Fibroblast of skin of right quadriceps (primary cell): ENCODE measurements around the gene DSCAML1.

Source experiments
- DNase-seq: peaks from one replicate; pipeline ENCODE4 v3.0.0-alpha.2; 2013

DSCAML1 gene

GRCh38 chr11:117600234-117600783 is 196.7 kb downstream of the DSCAML1 start:
- DNase-seq, result no peak

- peak; percentile 33 for DNase-seq
Observed at GRCh38 chr11:117597071-117597470, 199.9 kb downstream of the DSCAML1 start.

DNA sequence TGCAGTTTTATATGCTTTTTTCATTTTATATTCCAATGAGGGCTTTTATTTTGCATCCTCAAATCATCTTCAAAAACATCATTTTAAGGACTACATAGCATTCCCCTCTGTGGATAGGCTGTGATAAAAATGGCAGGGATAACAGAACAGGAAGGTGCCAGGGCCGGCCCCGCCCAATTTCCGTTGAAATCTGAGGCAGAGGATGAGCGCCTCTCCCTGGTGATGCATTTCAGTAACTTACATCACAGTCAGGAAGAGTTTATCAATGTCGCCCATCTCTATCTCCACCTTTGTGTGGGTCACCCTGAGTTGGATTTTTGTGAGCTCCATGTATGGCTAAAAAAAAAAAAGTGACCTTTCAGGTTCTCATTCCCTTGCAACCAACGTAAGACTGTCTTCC is 201.6 kb downstream of the DSCAML1 start:
- DNase-seq, result no peak

DNA sequence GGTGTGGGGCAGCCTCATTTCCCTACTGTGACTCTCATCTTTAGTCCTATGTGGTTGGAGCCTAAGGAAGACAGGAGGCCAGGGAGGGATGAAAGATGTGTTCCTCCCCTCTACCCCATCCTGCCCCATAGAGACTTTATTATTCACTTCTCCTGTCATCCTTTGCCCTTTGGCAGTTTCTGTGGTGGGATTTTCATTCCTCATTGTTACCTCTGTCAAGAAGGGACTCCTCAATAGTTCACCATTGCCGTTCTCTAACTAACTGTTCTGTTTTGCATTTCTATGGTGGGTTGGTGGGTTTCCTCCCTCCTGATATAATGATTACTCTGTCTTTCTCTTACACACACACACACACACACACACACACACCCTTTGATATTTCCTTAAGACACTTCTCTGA is 202.3 kb downstream of the DSCAML1 start:
- DNase-seq, result no peak

- DNase-seq, result no peak
Observed at GRCh38 chr11:117593065-117593464, 204.0 kb downstream of the DSCAML1 start.

GRCh38 chr11:117591316-117592039 is 205.5 kb downstream of the DSCAML1 start:
- no peak for DNase-seq

DNA sequence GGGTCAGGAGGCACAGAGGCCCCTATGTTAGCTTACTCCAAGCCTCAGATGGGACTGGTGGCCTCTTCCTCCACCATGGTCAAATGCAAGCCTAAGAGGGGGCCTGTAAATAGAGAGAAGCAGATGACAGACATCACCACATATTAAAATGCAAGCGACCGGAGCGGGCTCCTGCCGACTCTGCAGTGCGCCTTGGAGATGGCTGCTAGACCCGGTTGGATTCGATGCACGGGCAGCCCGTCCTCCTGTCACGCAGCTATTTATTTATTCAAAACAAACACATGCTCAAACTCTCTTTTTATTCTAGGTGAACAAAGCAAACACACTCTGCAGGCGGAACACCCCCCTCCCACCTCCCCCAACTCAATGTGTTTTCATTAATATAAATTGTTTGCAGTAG is 208.0 kb downstream of the DSCAML1 start:
- no peak for DNase-seq

DNA sequence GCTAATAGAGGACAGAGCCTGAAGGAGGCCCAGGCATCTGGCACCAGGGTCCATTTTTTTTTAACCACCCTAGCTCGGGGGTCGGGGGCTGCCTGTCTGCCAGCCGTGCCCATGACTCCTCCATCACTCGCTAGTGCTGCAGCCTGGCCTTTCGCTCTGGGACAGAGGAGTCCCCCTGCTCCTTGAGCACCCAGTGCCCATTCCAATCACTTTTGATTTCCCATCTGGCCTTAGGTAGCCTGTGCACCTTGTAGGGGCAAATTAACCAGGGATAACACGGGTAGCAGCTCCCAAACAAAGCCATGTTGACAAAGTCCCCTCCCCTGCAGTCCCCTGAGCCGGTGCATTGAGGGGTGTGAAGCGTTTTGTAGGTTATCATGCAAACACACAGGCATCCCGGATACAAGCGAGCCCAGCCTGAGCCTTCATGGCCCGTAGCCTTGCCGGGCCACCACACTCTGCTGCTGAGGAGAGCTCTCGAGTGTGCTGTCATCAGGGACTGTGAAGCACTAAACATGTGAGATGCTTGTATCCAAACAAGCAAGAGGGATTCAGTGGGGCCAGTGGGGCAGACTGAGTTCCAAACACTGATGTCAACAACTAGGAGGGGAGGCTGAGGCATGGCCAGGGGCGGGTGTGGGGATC is 208.7 kb downstream of the DSCAML1 start:
- DNase-seq, result no peak

GRCh38 chr11:117587416-117587815 is 209.6 kb downstream of the DSCAML1 start:
- DNase-seq, result no peak

- DNase-seq, result no peak
Observed at GRCh38 chr11:117586392-117586791, 210.6 kb downstream of the DSCAML1 start.

- no peak for DNase-seq
Observed at GRCh38 chr11:117585631-117586030, 211.4 kb downstream of the DSCAML1 start.

DNA sequence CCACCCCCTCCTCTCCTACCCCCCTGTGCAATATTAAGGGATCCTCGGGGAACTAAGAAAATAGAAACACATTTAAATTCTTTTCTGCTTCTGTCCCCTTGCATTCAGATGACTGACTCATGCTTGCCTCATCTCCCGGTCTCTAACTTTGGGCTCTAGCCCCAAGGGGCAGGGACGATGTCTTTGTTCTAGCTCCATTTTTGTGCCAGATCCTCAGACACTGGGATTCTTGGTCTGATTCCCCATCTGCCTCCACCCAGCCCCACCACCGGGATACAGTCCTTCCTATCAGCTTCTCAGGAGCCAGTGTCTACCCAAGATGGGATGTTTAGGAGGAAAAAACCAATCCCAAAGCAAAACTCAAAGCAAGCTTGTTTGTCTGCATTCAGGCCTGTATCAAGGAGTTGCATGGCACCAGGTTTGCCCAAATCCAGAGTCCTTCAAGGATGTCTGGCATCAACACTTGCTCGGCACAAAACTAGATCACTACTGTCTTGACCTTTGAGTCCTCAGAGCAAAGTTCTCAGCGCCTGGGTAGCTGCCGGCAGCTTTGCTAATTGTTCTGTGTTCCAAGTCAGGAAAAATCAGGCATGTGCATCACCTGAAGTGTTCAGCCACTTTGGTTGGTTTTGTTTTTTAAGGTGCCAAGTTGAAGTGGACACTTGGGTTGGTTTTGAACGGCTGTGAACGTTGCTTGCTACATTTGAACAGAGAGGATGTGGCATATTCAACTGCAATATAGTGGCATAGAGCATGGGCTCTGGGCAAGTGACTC is 212.8 kb downstream of the DSCAML1 start:
- peak; percentile 63 for DNase-seq

DNA sequence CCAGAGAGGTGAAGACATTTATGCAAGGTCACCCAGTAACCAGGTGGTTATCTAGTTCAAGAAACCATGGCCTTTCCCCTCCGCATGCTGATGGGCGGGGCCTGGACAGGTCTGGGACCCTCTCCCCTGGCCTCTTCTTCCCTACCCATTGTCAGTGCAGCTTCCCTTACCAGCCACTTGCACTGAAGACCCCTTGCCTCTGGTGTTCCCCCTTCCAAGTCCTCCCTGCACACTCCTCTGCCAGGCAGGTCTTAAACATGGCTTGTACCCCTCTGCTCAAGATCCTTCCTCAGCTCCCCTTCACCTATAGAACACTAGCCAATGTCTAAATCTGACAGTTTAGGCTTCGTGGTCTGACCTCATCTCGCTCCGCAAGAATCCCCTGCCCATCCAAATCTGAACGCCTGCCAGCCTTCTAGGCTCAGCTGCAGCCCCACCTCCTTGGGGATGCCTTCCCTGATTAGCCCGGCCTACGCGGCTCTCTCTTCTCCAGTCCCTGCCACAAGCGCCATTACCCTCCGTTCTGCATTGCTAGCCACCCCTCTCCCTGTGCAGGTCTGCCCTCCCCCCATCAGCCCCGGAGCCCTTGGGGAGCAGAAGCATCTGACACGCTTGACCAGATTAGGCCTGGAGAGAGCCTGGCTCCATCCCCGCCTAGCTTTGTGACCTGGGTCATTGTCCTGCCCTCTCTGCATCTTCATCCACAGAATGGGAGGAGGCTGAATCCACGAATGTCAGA is 213.8 kb downstream of the DSCAML1 start:
- no peak for DNase-seq

DNA sequence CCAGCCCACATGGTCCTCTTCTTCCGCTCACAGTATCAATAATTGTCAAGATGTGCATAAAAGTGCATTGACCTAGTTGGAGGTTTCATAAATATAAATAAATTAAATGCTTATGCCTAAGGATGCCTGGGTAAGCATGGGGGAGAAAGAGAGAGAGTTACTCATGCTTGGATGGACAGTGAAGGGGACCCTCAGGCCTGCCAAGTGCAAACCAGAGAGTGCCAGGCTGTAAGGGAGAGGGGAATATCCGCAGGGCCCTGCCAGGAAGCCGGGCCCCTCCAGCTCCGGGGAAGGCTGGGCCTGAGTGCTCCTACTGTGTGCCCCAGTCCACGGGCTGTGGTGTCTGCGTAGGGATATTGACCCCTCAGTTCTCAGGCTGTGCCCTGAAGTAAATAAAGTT is 214.6 kb downstream of the DSCAML1 start:
- DNase-seq, result no peak

DNA sequence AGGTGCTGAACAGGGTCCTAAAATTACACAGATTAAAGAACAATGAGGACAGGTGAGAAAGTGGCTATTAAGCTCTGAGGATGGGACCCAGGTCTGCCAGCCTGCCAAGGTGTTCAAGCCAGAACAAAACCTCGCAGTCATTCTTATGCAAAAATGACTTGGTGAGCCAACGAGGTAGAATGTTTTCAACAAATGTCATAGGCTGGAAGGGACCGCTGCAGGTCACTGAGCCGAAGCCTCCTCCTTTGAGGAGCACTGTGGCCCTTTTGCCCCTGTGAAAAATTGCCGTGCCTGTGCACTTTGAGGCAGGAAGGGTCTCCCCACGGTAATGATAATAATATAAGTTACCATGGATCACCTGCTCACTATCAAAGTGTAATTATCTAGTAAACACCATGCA is 216.2 kb downstream of the DSCAML1 start:
- DNase-seq, result no peak

DNA sequence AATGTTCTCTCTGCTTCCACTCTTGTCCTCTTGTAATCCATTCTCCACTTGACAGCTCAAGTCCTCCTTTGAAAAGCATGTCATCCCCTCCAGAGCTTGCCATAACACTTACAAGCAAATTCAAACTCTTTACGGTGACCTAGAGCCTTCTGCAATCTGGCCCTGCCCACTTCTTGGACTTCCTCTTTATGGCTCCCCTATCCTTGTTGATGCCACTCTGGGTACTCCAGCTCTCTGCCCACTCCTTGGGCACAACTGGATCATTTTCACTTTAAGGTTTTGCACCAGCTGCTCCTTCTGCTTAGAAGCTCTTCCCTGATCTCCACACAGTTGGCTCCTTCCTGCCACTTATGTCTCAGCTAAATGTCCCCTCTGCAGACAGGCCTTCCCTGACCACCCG is 217.9 kb downstream of the DSCAML1 start:
- no peak for DNase-seq

DNA sequence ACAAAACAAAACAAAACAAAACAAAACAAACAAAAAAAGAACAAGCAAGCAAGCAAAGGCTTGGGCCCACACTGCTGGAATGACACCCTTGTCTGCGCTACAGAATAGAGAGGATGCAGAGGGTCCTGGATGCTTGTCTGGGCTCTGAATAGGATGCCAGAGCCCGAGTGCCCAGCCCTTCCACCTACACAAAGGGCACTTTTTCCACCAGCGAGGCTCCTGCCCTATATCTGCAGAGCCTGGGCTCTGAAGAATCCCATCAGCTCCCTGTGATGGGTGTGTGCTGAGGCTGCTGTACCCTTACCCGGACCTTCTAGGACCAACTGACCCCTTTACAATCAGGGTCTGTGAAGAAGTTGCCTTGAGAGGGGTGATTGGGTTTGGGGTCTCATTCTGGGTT is 221.2 kb downstream of the DSCAML1 start:
- no peak for DNase-seq

- DNase-seq, result no peak
Observed at GRCh38 chr11:117574551-117574950, 222.5 kb downstream of the DSCAML1 start.

DNA sequence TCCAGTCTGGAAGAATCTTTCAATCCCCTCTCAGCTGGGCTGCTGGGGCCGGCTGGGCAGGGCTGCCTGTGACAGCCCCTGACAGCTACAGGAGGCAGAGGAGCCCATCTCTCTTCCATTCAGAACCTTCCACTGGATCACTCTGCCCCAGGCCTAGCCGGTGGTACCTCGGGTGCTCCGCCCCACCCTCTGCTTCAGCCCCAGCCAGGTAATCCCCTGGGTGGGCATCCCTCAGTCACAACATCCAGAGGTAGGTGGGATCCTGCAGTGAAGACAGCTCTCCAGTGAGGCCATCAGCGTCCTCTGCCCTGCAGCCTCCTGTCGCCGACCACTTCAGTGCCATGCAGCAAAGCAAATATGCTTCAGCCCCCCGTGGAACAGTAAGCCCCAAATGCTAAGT is 223.7 kb downstream of the DSCAML1 start:
- DNase-seq, result no peak

- DNase-seq, result no peak
Observed at GRCh38 chr11:117572671-117573070, 224.3 kb downstream of the DSCAML1 start.

DNA sequence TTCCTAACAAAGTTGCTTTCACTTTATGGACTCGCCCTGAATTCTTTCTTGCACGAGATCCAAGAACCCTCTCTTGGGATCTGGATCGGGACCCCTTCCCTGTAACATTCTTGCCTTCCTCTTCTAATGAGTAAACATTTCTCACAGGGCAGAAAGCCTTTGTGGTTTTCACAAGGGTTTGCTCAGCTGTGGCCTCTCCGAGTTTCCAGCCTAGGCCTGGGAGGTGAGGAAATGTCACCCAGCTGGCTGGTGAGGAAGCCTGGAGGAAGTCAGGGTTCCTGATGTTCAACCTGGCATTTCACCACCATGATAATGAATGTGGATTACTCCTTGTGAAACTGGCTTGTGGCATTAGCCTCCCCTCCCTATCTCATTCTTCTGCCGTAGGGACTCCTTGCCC is 224.9 kb downstream of the DSCAML1 start:
- no peak for DNase-seq

DNA sequence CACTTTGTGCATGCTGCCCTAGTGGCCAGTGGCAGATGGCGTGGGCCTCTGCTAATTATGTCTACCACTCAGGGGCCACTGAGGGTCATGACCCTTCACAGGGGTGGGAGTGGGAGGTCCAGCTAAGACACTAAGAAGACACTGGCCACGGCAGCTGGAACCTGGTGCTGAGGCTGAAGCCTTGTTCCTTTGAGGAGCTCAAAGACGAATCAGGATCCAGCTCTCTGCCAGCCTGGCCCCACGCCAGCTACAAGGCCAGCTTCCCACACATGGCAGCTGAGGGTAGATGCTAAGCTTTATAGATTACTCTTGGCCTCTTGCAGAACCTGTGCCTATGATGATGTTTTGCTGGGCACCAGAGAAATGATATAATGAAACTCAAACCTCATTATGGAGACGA is 226.3 kb downstream of the DSCAML1 start:
- DNase-seq, result no peak

DNA sequence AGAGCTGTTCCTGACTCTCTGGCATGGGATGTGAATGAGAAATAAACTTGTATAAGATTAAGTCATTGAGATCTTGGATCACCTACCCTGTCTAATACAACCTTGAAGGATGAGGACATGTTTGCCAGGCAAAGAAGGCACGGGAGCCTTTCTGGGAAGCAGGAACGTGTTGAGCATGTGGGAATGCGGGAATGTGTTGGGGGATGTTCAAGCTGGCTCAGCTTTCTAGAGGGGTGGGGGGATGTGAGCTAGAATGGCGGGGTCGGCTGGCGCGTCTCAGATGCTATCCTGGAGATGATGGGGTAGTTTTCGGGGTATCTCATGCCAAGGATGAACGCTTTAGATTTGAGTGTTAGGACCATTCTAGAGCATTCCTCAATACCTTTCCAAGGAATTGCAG is 227.1 kb downstream of the DSCAML1 start:
- no peak for DNase-seq
